ENCODE data around the gene GIGYF2. TPM values are rescaled to one million over a fixed set of nuclear protein-coding genes. Genes with fewer than 3 reads are reported as not detected.

GIGYF2 gene
- total and polyA plus RNA-seq, 2 of the 13 experiments (the other 11 are each of a cell fraction or from before 2014, with no cell fraction given), result 44.9 to 73.5 TPM

- TF ChIP-seq KDM5A (IDR thresholded peaks at IDR 0.05; ENCODE audit: borderline replicate concordance, low read length) (peak; percentile 75; the same call in 1 of the 2 replicates), AKAP8 (CRISPR knock-in tag; IDR thresholded peaks at IDR 0.05) (peak; percentile 49; the same call in 1 of the 2 replicates), ZNF784 (CRISPR knock-in tag; IDR thresholded peaks at IDR 0.05; ENCODE audit: borderline replicate concordance) (peak; percentile 82; the same call in 1 of the 2 replicates), ZNF138 (CRISPR knock-in tag; IDR thresholded peaks at IDR 0.05; ENCODE audit: low read depth) (peak; percentile 68), ELF3 (CRISPR knock-in tag; IDR thresholded peaks at IDR 0.05) (peak; percentile 23; the same call in 1 of the 2 replicates), LBX2 (CRISPR knock-in tag; IDR thresholded peaks at IDR 0.05; ENCODE audit: borderline replicate concordance) (0 out of 2 replicates have a peak, but pooled peaks have one; percentile 11), ERF (CRISPR knock-in tag; IDR thresholded peaks at IDR 0.05) (peak; percentile 38; the same call in 1 of the 2 replicates), ZSCAN12 (CRISPR knock-in tag; IDR thresholded peaks at IDR 0.05) (no peak), KMT2B (CRISPR knock-in tag; IDR thresholded peaks at IDR 0.05) (0 out of 2 replicates have a peak, but pooled peaks have one; percentile 8), ETS1 (CRISPR knock-in tag; IDR thresholded peaks at IDR 0.05) (no peak), TBP (CRISPR knock-in tag; IDR thresholded peaks at IDR 0.05) (no peak), MYPOP (CRISPR knock-in tag; IDR thresholded peaks at IDR 0.05) (peak; percentile 64; the same call in 1 of the 2 replicates), RCOR2 (CRISPR knock-in tag; IDR thresholded peaks at IDR 0.05) (no peak), ZNF33B (CRISPR knock-in tag; IDR thresholded peaks at IDR 0.05) (0 out of 2 replicates have a peak, but pooled peaks have one; percentile 84), ZNF451 (CRISPR knock-in tag; IDR thresholded peaks at IDR 0.05) (0 out of 2 replicates have a peak, but pooled peaks have one; percentile 46), ZNF274 (CRISPR knock-in tag; IDR thresholded peaks at IDR 0.05) (0 out of 2 replicates have a peak, but pooled peaks have one; percentile 24), ZNF407 (CRISPR knock-in tag; IDR thresholded peaks at IDR 0.05; ENCODE audit: not compliant biosample characterization) (no peak)
Measured at GRCh38 chr2:232876161-232876977, 179.2 kb downstream of the GIGYF2 start (continued).
